ENCODE data around the gene SH3TC2. TPM values are rescaled to one million over a fixed set of nuclear protein-coding genes. Genes with fewer than 3 reads are reported as not detected.

The SH3TC2 gene
- total RNA-seq, 4 donors from 2014 or later: 0.10 to 0.41 (median 0.20) TPM; not detected in 1

- H3K36me3 ChIP-seq: no peaks in the 10 kb centered on the region
- no peak overlapping the region for H3K4me3 ChIP-seq
- intact Hi-C loops (cut with DNase I; ENCODE audit: low total_unique reads): no loop called here
- in situ Hi-C loops (cut with MboI; ENCODE audit: low sequenced_read_pairs in 4 of 4): no loop called here
- no peak for DNase-seq
- no peaks in the 10 kb centered on the region for H3K27me3 ChIP-seq
- no peak for ATAC-seq
- TF ChIP-seq CTCF (IDR thresholded peaks at IDR 0.05 in 4 of 5, conservative IDR thresholded peaks at IDR 0.05 in 1 of 5): no peak
- TF ChIP-seq POLR2A (IDR thresholded peaks at IDR 0.05): no peak
- peaks cover 0 to 3% of the 10 kb centered on the region in 2 donors for H3K4me1 ChIP-seq
- no peak overlapping the region for H3K27ac ChIP-seq
- no peaks in the 10 kb centered on the region for H3K9me3 ChIP-seq
Observed at GRCh38 chr5:149015561-149015960, 47.3 kb downstream of the SH3TC2 start.

GRCh38 chr5:149015126-149015525, 47.7 kb downstream of the SH3TC2 start:
- in situ Hi-C loops (cut with MboI; ENCODE audit: low sequenced_read_pairs in 4 of 4) (no loop called here), intact Hi-C loops (cut with DNase I; ENCODE audit: low total_unique reads) (no loop called here)
- Histone ChIP-seq H3K9me3 (no peaks in the 10 kb centered on the region), H3K4me1 (peaks cover 0 to 3% of the 10 kb centered on the region in 2 donors), H3K36me3 (no peaks in the 10 kb centered on the region), H3K4me3 (no peak overlapping the region), H3K27ac (no peak overlapping the region), H3K27me3 (no peaks in the 10 kb centered on the region)
- no peak for DNase-seq
- no peak for ATAC-seq
- no peak for TF ChIP-seq CTCF (IDR thresholded peaks at IDR 0.05 in 4 of 5, conservative IDR thresholded peaks at IDR 0.05 in 1 of 5)
- no peak for TF ChIP-seq POLR2A (IDR thresholded peaks at IDR 0.05)

GRCh38 chr5:149014571-149015031, 48.3 kb downstream of the SH3TC2 start:
- in situ Hi-C loops (cut with MboI; ENCODE audit: low sequenced_read_pairs in 4 of 4): no loop called here
- TF ChIP-seq POLR2A (IDR thresholded peaks at IDR 0.05) (no peak), CTCF (IDR thresholded peaks at IDR 0.05 in 4 of 5, conservative IDR thresholded peaks at IDR 0.05 in 1 of 5) (no peak)
- no peak for ATAC-seq
- peaks cover 0 to 3% of the 10 kb centered on the region in 2 donors for H3K4me1 ChIP-seq
- H3K9me3 ChIP-seq: no peaks in the 10 kb centered on the region
- H3K4me3 ChIP-seq: no peak overlapping the region
- no peak overlapping the region for H3K27ac ChIP-seq
- no peak for DNase-seq
- intact Hi-C loops (cut with DNase I; ENCODE audit: low total_unique reads): no loop called here
- no peaks in the 10 kb centered on the region for H3K27me3 ChIP-seq
- H3K36me3 ChIP-seq: no peaks in the 10 kb centered on the region

- ATAC-seq: no peak
- Histone ChIP-seq H3K4me3 (no peak overlapping the region), H3K4me1 (peaks cover 0 to 3% of the 10 kb centered on the region in 2 donors)
Observed at GRCh38 chr5:149013796-149014195, 49.1 kb downstream of the SH3TC2 start.

More at GRCh38 chr5:149013796-149014195, 49.1 kb downstream of the SH3TC2 start:
- H3K9me3 ChIP-seq: no peaks in the 10 kb centered on the region
- H3K27ac ChIP-seq: no peak overlapping the region
- DNase-seq: no peak
- H3K27me3 ChIP-seq: no peaks in the 10 kb centered on the region
- TF ChIP-seq CTCF (IDR thresholded peaks at IDR 0.05 in 4 of 5, conservative IDR thresholded peaks at IDR 0.05 in 1 of 5): no peak
- no peak for TF ChIP-seq POLR2A (IDR thresholded peaks at IDR 0.05)
- in situ Hi-C loops (cut with MboI; ENCODE audit: low sequenced_read_pairs in 4 of 4) (no loop called here), intact Hi-C loops (cut with DNase I; ENCODE audit: low total_unique reads) (no loop called here)
- no peaks in the 10 kb centered on the region for H3K36me3 ChIP-seq
